Thyroid gland (tissue), 4 donors: ENCODE measurements around the gene NUFIP2.
"Not testable (repeated sequence)": the region's sequence is repeated elsewhere in the genome, so short reads cannot be mapped to it uniquely, and the experiment has no call there.

Experiments
- CTCF ChIP-seq, 6 experiments: fragments of 200-600 bp in 3 of 6; fragments of 450-650 bp in 3 of 6; sonication (generic) in 3 of 6; IDR thresholded peaks; one replicate each; pipeline ENCODE4 v1.5.1; 2016 to 2019; ENCODE audit warnings: antibody characterized with exemption in 6 of 6, mild to moderate bottlenecking in 2 of 6, inconsistent platforms in 1 of 6, moderate library complexity in 1 of 6
- POLR2A ChIP-seq, 2 donors: fragments of 450-650 bp; IDR thresholded peaks; one replicate each; pipeline ENCODE4 v1.6.1; 2017; ENCODE audit warnings: antibody characterized with exemption in 2 of 2, mild to moderate bottlenecking in 2 of 2, moderate library complexity in 1 of 2

DNA sequence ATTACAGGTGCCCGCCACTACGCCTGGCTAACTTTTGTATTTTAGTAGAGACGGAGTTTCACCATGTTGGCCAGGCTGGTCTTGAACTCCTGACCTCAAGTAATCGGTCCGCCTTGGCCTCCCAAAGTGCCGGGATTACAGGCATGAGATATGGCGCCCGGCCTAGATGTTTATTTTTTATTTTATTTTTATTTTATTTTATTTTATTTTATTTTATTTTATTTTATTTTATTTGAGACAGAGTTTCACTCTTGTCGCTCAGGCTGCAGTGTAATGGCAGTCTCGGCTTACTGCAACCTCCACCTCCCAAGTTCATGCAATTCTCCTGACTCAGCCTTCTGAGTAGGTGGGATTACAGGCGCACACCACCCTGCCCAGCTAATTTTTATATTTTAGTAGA is 72.6 kb downstream of the NUFIP2 start:
- not testable (repeated sequence) for TF ChIP-seq POLR2A, CTCF (IDR thresholded peaks at IDR 0.05)
